ENCODE measurements around the gene SNED1.

The SNED1 gene

GRCh38 chr2:241126771-241127202, 128.4 kb downstream of the SNED1 start:
- Histone ChIP-seq H3K4me1 (ENCODE audit: control insufficient read depth, insufficient read depth, low read length) (no peaks in the 10 kb centered on the region), H3K9ac (ENCODE audit: low read depth, low read length) (no peak overlapping the region), H3K9me3 (ENCODE audit: control insufficient read depth, insufficient read depth, low read length) (no peaks in the 10 kb centered on the region), H3K4me3 (ENCODE audit: low read depth, low read length) (no peak overlapping the region), H3K36me3 (ENCODE audit: control insufficient read depth, insufficient read depth, low read length) (peaks cover 27% of the 10 kb centered on the region), H3K27me3 (ENCODE audit: control insufficient read depth, insufficient read depth, low read length) (no peaks in the 10 kb centered on the region)

DNA sequence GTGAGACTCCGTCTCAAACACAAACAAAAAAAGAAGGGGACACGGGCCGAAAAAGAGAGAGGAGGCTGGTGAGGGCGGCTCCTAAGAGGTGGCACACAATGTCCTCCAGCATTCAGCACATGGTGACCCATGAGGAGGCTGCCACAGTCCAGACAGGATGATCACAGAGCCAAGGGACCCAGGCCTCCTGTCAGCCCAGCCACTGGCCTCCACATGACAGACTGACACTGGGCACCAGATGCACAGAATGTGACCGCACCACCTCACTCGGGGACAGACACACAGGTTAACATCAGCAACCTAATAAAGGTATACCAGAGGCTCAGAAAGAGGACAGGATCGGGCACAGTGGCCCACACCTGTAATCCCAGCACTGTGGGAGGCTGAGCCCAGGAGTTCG, 129.8 kb downstream of the SNED1 start:
- Histone ChIP-seq H3K9me3 (ENCODE audit: control insufficient read depth, insufficient read depth, low read length) (no peaks in the 10 kb centered on the region), H3K4me1 (ENCODE audit: control insufficient read depth, insufficient read depth, low read length) (no peaks in the 10 kb centered on the region), H3K27me3 (ENCODE audit: control insufficient read depth, insufficient read depth, low read length) (no peaks in the 10 kb centered on the region), H3K4me3 (ENCODE audit: low read depth, low read length) (no peak overlapping the region), H3K36me3 (ENCODE audit: control insufficient read depth, insufficient read depth, low read length) (peaks cover 24% of the 10 kb centered on the region), H3K9ac (ENCODE audit: low read depth, low read length) (no peak overlapping the region)

DNA sequence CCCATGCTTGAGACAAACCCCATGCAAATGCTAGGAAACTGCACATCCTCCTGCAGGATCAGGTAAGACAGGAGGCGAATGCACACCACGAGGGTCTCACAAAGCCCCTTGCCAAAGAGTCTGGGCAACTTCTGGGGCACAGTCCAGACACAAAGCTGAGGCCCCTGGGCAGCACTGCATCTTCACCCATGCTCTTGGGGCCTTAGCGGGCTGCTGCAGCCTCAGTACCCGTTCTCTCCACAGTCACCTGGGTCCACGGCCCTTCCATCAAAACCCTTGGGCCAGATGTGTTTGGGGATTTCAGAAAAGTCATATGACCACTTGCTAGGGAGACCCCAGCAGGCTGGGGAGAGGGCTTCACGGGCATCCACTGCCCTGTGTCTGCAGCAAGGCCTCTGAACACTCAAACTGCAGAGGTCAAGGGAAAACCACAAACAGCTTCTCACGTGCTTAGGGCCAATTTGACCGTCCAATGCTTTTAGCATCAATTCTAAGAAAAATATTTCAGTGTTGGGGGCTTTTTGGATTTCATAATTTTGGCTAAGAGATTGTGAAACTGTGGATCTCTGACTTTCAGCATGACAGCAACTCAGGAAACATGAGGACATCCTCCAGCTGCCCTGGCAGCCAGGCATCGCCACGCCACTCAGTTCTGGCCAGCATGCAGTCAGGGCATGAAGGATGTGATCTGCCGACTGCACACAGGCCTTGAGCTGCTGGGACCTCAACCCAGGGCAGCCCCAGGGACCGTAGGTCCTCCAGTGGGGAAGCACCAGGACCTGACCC, 130.9 kb downstream of the SNED1 start:
- no peaks in the 10 kb centered on the region for H3K4me1 ChIP-seq (ENCODE audit: control insufficient read depth, insufficient read depth, low read length)
- H3K4me3 ChIP-seq (ENCODE audit: low read depth, low read length), result no peak overlapping the region
- H3K9me3 ChIP-seq (ENCODE audit: control insufficient read depth, insufficient read depth, low read length), result no peaks in the 10 kb centered on the region
- peaks cover 25% of the 10 kb centered on the region for H3K36me3 ChIP-seq (ENCODE audit: control insufficient read depth, insufficient read depth, low read length)
- no peak overlapping the region for H3K9ac ChIP-seq (ENCODE audit: low read depth, low read length)
- no peaks in the 10 kb centered on the region for H3K27me3 ChIP-seq (ENCODE audit: control insufficient read depth, insufficient read depth, low read length)

DNA sequence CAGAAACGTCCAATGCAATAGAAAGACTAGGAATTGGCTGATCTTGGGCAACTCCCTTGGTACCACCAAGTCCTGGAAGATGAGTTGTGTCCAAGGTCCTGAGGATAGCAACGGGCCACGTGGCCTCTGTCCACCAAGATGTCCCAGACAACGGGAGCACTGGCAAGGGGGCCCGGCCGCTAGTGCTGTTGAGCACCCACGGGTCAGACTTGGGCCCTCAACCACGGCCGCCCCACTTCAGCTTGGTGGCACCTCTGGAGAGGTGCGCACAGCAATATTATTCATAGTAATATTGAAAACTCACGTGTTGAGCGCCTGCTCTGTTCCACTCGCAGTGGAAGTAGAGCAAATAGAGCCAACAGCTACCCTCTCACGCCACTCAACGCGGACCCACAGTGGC, 131.9 kb downstream of the SNED1 start:
- H3K36me3 ChIP-seq (ENCODE audit: control insufficient read depth, insufficient read depth, low read length), result peaks cover 35% of the 10 kb centered on the region

DNA sequence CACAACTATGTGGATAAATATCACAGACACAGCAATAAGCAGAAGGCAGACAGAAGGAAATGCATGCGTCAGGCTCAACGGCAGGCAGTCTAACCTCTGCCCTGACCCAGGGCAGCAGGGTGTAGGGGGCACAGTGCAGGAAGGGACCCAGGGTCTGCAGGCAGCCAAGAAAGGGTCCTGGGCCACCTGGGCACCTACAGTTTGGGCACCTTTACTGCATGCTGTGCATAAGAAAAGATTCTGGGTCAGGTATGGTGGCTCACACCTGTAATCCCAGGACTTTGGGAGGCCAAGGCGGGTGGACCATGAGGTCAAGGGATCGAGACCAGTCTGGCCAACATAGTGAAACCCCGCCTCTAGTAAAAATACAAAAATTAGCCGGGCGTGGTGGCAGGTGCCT, 133.1 kb downstream of the SNED1 start:
- Histone ChIP-seq H3K9me3 (ENCODE audit: control insufficient read depth, insufficient read depth, low read length) (no peaks in the 10 kb centered on the region), H3K36me3 (ENCODE audit: control insufficient read depth, insufficient read depth, low read length) (peaks cover 36% of the 10 kb centered on the region), H3K4me3 (ENCODE audit: low read depth, low read length) (no peak overlapping the region), H3K9ac (ENCODE audit: low read depth, low read length) (no peak overlapping the region), H3K27me3 (ENCODE audit: control insufficient read depth, insufficient read depth, low read length) (no peaks in the 10 kb centered on the region), H3K4me1 (ENCODE audit: control insufficient read depth, insufficient read depth, low read length) (no peaks in the 10 kb centered on the region)

More for the DNA sequence above, 131.9 kb downstream of the SNED1 start:
- Histone ChIP-seq H3K9me3 (ENCODE audit: control insufficient read depth, insufficient read depth, low read length) (no peaks in the 10 kb centered on the region), H3K27me3 (ENCODE audit: control insufficient read depth, insufficient read depth, low read length) (no peaks in the 10 kb centered on the region), H3K9ac (ENCODE audit: low read depth, low read length) (no peak overlapping the region), H3K4me1 (ENCODE audit: control insufficient read depth, insufficient read depth, low read length) (no peaks in the 10 kb centered on the region), H3K4me3 (ENCODE audit: low read depth, low read length) (no peak overlapping the region)

DNA sequence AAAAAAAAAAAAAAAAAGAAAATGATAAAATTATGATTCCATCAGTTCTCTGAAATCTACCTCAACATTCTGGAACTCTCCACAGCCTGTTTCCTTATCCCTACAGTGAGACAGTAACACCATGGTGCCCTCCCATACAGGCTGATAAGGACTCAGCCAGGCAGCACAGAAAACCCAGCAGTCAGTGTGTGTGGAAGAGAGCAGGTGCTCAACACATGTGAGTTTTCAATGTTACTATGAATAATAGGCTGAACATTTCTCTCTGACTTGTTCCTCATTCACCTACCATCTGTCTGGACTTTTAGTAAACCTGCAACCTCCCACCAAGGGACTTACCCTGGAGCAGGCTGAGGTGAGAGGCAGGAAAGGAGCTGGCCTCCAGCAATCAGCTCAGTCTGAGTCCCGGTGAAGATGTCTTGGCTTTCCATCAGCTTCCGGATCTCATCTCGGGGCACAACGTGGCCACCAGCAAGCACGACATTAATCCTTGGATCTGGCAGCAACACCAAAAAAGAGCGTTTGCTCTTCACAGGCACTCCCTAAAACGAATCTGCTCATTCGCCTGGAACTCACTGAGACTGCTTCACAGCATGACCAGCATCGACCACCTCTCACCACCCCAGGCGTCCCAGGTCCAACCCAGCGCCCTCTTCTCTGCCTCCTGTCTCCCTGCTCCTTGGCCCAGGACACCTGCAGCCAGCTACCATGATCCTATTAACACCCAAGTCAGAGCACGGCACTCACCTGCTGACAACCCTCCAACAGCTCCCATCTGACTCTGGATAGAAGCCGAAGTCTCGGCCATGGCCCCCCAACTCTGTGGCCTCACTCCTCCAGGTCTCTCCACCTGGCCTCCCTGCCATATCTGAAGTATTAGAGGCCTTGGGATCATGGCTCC, 134.4 kb downstream of the SNED1 start:
- Histone ChIP-seq H3K4me1 (ENCODE audit: control insufficient read depth, insufficient read depth, low read length) (no peaks in the 10 kb centered on the region), H3K36me3 (ENCODE audit: control insufficient read depth, insufficient read depth, low read length) (peaks cover 43% of the 10 kb centered on the region), H3K9ac (ENCODE audit: low read depth, low read length) (no peak overlapping the region)

DNA sequence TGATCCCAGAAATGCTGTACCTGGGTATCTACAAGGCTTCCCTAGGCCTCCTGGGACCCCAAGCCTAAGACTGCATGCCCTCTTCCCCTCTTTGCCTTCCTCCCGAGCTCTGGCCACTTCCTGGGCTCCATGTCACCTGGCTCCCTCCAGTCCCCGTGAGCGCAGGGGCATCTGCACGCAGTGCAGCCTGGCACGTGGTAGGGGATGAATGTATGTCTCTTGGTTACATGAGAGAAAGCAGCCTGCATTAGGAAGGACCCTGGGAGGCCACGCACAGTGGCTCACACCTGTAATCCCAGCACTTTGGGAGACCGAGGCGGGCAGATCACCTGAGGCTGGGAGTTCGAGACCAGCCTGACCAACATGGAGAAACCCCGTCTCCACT, 135.0 kb downstream of the SNED1 start:
- Histone ChIP-seq H3K9ac (ENCODE audit: low read depth, low read length) (no peak overlapping the region), H3K9me3 (ENCODE audit: control insufficient read depth, insufficient read depth, low read length) (no peaks in the 10 kb centered on the region), H3K36me3 (ENCODE audit: control insufficient read depth, insufficient read depth, low read length) (peaks cover 48% of the 10 kb centered on the region)

More for the DNA sequence above, 134.4 kb downstream of the SNED1 start:
- Histone ChIP-seq H3K9me3 (ENCODE audit: control insufficient read depth, insufficient read depth, low read length) (no peaks in the 10 kb centered on the region), H3K4me3 (ENCODE audit: low read depth, low read length) (no peak overlapping the region), H3K27me3 (ENCODE audit: control insufficient read depth, insufficient read depth, low read length) (no peaks in the 10 kb centered on the region)

GRCh38 chr2:241134711-241135110, 136.3 kb downstream of the SNED1 start:
- Histone ChIP-seq H3K4me1 (ENCODE audit: control insufficient read depth, insufficient read depth, low read length) (no peaks in the 10 kb centered on the region), H3K9me3 (ENCODE audit: control insufficient read depth, insufficient read depth, low read length) (no peaks in the 10 kb centered on the region), H3K4me3 (ENCODE audit: low read depth, low read length) (no peak overlapping the region), H3K27me3 (ENCODE audit: control insufficient read depth, insufficient read depth, low read length) (no peaks in the 10 kb centered on the region), H3K9ac (ENCODE audit: low read depth, low read length) (no peak overlapping the region), H3K36me3 (ENCODE audit: control insufficient read depth, insufficient read depth, low read length) (peaks cover 45% of the 10 kb centered on the region)

More for the DNA sequence above, 135.0 kb downstream of the SNED1 start:
- H3K4me3 ChIP-seq (ENCODE audit: low read depth, low read length), result no peak overlapping the region
- no peaks in the 10 kb centered on the region for H3K27me3 ChIP-seq (ENCODE audit: control insufficient read depth, insufficient read depth, low read length)
- no peaks in the 10 kb centered on the region for H3K4me1 ChIP-seq (ENCODE audit: control insufficient read depth, insufficient read depth, low read length)

GRCh38 chr2:241135737-241136136, 137.3 kb downstream of the SNED1 start:
- H3K9ac ChIP-seq (ENCODE audit: low read depth, low read length), result no peak overlapping the region
- H3K4me3 ChIP-seq (ENCODE audit: low read depth, low read length), result no peak overlapping the region
- no peaks in the 10 kb centered on the region for H3K27me3 ChIP-seq (ENCODE audit: control insufficient read depth, insufficient read depth, low read length)
- H3K9me3 ChIP-seq (ENCODE audit: control insufficient read depth, insufficient read depth, low read length), result no peaks in the 10 kb centered on the region
- peaks cover 49% of the 10 kb centered on the region for H3K36me3 ChIP-seq (ENCODE audit: control insufficient read depth, insufficient read depth, low read length)
- no peaks in the 10 kb centered on the region for H3K4me1 ChIP-seq (ENCODE audit: control insufficient read depth, insufficient read depth, low read length)

DNA sequence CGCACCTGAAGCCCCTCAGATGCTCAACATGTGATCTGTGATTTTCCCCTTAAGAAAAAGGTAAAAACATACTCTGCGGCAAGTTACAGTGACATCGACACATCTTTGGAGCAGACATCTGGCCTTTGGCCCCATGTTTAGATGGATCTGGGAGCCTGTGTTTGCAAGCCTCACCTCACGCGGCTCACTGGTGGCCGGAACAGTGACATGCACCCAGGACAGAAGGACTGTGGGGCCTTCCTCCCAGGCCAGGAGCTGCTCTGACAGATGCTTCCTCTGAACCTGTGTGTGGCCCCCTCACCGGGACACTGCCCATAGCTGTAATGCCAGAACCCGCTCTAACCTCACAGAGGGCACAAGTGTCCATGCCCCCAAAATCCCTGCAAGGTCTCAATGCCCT, 137.8 kb downstream of the SNED1 start:
- H3K4me3 ChIP-seq (ENCODE audit: low read depth, low read length), result no peak overlapping the region
- no peak overlapping the region for H3K9ac ChIP-seq (ENCODE audit: low read depth, low read length)
- no peaks in the 10 kb centered on the region for H3K9me3 ChIP-seq (ENCODE audit: control insufficient read depth, insufficient read depth, low read length)
- no peaks in the 10 kb centered on the region for H3K27me3 ChIP-seq (ENCODE audit: control insufficient read depth, insufficient read depth, low read length)
- peaks cover 50% of the 10 kb centered on the region for H3K36me3 ChIP-seq (ENCODE audit: control insufficient read depth, insufficient read depth, low read length)
- H3K4me1 ChIP-seq (ENCODE audit: control insufficient read depth, insufficient read depth, low read length), result no peaks in the 10 kb centered on the region

DNA sequence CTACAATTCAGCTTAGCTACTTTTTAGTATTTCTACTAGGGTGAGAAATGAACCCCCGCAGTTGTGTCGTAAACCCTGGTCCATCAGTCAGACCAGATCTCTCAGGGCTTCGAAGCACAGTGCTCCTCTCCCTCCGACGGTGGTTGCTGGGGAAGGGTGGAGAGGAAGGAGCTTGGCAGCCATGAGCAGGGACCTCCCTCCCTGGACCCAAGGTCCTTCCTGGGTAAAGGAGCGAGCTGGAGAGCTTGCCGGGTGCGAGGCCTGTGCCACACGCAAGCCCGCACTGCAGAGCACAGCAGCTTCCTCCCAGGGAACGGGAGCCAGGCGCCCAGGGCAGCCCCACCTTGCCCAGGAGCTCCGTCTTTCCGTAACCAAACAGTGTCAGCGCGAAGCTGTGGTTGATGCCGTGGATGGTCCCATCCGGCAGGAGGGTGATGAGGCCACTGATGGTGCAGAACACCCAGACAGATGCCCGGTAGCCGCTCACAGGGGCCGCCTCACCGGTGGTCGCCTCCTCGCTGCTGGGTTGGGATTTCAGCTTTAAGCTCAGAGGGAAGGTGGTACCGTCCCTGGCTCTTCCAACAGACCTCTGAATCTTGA, 138.3 kb downstream of the SNED1 start:
- no peaks in the 10 kb centered on the region for H3K4me1 ChIP-seq (ENCODE audit: control insufficient read depth, insufficient read depth, low read length)
- no peaks in the 10 kb centered on the region for H3K9me3 ChIP-seq (ENCODE audit: control insufficient read depth, insufficient read depth, low read length)
- H3K9ac ChIP-seq (ENCODE audit: low read depth, low read length), result no peak overlapping the region
- no peaks in the 10 kb centered on the region for H3K27me3 ChIP-seq (ENCODE audit: control insufficient read depth, insufficient read depth, low read length)
- no peak overlapping the region for H3K4me3 ChIP-seq (ENCODE audit: low read depth, low read length)
- peaks cover 50% of the 10 kb centered on the region for H3K36me3 ChIP-seq (ENCODE audit: control insufficient read depth, insufficient read depth, low read length)
